Activated CD8-positive, alpha-beta memory T cell treated with anti-CD3 and anti-CD28 coated beads, Interleukin-2, amount 50 U/mL, for 48 hours (primary cell): Measurements from ENCODE around the gene PRR30.

Experiments used
- DNase-seq: peaks from one replicate; pipeline ENCODE4 v3.0.0-alpha.2; 2020

Gene PRR30

DNA sequence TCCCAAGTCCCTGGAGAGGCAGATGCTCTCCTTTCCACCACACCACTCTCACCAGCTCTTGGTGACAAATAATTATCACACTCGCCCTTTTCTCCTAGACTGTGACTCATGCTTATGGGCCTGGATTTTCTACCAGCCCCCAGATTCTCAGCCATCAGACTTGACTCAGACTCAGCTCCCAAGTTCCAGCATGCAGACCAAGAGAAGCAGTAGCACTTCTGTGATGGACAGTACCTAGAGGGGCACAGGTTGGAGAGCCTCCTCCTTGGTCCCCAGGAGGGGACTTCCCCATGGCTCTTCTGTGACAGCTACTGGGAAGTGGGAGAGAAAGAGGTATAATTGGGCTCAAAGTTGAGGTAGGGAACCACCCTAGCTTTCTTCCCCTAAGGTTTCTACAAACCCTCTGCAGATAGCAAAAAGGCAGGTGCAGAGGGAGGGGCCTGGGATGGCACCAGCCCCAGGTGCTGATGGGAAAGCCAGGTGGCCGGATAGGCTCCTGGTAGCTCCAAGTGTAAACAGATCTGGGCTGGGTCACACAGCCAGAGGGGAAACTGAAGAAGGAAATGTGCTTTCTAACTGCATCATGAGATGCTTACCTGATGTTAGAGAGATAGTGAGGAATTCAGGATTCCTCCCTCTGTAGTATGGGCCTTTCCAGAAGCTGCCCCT, 13.7 kb upstream of the PRR30 start:
- DNase-seq = no peak

DNA sequence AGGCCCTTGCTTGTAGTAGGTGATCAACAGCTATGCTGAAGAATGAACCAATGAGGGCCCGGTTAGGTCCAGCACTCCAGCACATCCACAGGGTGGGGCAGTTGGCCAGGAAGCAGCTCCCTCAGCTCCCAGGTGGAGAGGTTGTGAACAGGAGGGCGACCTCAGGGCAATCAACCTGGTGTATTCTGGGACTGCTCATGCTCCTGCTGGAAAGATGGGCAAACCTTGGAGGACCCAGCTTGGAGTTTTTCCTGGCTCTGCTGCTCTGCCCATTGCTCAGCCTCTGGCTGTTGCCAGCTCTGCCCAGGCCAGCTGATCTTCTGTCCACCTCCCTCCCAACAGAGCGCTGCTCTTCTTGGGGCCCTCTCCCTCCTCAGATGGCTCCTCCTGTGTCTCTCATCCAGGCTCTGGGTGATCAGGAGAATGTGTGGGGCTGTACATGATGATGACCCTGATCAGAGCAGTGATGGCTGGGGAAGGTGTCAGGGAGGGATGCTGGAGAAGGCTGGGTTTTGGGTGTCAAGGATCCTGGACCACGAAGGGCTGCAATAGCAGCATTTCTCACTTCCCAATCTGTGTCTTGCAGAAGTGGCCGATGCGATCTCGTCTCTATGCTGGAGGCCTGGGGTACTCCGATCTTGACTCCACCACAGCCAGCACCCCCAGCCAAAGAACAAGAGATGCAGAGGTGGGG, 13.0 kb upstream of the PRR30 start:
- DNase-seq = no peak

DNA sequence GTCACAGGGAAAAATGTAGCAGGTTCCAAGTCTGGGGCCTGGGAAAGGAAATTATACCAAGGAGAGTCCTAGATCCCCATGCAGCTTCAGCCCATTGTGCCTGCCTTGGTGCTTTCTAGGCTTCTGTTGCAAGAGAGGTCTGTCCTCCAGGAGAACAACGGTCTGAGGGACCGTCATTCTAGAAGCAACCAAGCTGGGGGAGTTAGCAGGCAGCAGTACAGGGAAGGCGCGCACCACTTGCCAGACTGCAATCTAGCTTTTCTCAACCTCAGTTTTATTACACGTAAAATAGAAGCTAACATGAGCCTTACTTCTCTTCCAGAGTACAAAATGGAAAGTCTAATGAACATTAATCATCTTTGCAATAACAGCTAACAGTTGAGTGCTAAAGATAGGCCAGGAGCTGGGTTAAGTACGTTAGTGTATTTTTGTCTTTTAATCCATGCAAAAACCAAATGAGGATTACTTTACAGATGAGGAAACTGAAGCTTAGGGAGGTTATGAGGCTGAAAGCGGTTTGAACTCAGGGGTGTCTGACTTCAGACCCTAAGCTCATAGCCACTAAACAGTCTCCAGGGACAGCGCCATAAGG, 11.5 kb upstream of the PRR30 start:
- DNase-seq = no peak

DNA sequence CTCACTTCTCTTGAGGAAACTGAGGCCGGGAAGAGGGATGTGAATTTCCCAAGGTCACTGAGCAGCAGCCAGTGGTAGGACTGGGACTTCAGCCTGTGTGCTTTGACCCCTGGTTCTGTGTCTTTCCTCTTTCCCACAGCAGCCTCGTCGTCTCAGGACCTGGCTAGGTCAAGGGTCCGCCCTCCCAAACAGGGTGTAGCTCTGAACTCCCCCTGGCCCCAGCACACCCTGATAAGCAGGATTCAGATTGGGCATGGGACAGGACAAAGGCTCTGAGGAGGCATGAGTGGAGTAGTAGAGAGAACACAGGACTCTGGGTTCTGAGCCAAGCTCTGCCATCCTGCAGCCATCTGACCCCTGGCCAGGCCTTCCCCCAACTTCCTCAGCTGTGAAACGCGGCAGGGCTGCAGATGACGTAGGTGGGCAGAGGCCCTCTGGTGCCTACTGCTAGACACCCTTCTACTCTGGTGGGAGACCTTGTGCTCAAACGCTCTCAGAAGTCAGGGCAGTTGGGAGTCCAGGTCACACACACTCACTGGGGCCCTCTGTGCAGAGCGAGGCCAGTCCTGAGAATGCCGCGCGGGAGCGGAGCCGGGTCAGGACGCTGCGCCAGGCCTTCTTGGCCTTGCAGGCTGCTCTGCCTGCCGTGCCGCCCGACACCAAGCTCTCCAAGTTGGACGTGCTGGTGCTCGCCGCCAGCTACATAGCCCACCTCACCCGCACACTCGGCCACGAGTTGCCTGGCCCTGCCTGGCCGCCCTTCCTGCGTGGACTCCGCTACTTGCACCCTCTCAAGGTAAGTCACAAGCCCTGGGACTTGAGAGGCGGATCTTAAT, 10.6 kb upstream of the PRR30 start:
- no peak for DNase-seq

DNA sequence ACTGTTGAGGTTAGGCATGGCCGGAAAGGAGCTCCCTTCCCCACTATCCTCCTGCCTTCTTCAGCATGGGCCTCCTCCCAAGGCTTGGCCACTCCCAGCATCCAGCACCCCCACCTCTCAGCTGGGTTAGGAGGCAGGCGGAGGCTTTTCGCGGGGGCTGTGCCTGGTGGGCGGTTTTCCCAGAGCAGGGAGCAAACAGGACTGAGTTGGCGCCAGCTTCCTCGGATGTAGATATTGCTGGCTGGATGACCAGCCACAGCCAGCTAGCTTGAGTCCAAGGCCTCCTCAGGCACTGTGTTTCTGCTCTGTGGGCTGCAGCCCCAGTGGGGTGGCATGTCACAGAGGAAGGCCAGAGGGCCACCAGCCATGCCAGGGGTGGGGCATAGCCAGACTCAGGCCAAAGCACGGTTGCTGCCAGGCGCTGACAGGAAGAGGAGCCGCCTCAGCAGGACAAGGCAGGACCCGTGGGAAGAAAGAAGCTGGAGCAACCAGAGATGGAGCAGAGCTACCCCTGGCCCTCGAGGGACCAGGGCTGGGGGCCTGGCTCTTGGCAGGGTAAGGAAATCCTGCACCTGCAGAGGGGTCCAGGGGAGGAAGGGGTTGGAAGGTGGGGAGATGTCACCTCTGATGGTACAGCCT, 9.7 kb upstream of the PRR30 start, which contains the start of gene TCF23:
Gene TCF23, plus strand, starts transcription at position 204 of the 639 bp plus-strand sequence. Its CDS starts 130 bp downstream, at position 334.
- DNase-seq = no peak

DNA sequence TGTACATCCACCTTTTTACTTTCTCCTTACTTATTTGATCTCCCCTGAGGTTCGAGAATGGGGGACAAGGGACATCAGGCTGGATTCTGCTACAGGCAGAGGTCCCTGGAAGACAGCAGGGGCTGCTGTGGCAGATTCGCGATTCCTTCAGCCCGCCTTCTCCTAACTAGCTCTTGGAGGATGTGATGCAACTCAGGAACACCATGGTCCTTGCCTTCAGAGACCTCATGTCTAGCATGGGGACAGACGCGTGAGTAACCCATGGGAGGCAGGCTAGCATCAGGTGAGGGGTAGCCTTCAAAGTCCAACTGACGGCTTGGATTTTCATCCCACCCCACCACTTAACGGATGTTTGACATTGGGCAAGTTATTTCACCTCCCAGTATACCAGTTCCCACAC, 8.7 kb upstream of the PRR30 start:
- DNase-seq = no peak

DNA sequence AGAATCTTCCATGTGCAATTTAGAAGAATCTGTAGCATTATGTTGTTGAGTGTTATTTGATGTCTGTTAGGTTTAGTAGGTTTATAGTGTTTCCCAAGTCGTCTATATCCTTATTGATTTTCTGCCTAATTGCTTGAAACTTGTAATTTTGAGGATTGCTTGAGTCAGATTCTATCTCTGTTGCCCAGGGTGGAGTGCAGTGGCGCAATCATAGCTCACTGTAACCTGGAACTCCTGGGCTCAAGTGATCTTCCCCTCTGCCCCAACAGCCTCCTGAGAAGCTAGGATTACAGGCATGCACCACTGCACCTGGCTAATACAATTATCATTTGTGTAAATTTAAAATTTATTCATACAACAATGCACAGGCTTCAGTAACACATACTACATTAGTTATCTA, 6.5 kb upstream of the PRR30 start:
- DNase-seq = no peak

DNA sequence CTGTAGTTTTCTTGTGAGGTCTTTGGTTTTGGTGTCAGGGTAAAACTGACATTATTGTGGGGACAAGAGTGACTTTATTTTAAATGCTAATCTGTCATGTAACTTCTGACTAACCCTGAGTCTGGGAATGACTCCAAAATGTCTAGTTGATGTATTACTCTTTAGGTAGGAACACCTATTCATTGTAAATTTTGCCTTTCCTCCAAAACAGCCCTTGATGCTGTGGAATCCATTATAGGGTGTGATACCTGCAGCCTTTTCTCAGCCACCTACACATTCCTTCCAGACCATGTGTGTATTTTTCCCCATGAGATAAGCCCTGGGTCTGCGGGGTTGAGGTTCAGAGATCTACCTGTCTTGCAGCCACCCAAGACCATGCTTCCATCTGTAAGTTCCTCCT, 4.1 kb upstream of the PRR30 start:
- DNase-seq = no peak

DNA sequence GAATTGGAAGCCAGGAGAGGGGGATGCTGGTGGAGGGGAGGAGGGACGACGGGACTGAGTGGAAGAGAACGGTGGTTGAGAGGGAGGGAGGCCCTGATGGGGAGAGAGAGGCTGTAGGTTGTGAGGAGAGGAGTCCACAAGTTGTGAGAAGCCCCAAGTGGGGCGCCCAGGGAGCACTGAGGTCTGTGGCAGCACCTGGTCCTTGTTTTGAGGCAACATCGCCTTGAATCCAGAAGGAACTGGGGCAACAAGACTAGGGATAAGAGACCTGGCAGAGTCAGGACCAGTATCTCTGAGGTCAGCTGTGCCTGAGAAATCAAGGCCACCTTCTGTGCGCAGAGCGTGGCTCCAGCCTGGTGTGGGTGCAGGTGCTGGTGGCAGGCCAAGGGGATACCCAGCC, 1.1 kb downstream of the PRR30 start:
- no peak for DNase-seq

DNA sequence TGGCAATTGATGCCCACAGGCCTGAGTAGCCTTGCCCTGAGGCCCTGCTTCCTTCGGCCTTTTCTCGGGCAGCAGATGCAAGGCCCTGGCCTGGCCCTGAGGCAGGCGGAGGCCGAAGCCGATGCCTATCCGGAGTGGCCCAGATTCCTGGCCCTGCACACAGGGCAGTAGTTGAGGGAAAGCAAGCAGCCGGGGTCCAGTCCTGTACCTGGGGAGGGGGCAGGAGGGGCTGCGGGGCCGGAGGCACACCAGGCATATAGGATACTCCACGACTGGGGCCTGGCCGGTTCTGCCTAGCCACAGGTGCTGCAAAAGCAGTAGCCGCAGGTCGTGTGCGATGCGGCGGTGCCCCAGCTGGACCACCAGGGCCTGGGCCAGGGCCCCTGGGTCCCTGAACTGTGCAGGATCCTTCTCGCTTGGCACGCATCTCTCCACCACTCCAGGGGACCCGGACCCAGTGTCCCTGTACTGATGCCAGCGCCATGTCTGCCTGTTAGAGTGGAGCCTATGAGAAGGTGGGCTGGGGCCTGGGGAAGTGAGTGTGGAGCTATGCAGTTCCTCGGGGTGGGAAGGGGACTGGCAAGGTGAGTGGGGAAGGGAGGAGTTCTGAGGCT, 1.8 kb downstream of the PRR30 start:
- no peak for DNase-seq

DNA sequence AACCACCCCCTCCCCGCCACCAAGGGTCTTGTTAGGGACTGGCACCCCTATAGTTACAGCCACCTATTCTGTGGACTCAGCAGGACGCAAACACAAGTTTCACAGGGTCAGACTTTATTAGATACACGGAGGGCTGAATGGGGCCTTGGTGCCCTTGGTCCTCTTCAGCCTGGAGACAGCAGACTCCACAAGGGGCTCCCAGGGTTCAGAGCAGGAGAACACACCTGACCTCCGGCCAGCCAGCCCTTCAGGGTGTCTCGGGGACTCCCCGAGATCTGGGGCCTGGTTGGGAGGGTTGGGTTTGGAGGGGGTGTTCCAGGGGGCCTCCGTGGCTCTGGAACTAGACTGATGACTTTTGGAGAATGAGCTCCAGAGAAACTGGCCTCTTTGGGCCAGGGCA, 2.5 kb downstream of the PRR30 start:
- no peak for DNase-seq

DNA sequence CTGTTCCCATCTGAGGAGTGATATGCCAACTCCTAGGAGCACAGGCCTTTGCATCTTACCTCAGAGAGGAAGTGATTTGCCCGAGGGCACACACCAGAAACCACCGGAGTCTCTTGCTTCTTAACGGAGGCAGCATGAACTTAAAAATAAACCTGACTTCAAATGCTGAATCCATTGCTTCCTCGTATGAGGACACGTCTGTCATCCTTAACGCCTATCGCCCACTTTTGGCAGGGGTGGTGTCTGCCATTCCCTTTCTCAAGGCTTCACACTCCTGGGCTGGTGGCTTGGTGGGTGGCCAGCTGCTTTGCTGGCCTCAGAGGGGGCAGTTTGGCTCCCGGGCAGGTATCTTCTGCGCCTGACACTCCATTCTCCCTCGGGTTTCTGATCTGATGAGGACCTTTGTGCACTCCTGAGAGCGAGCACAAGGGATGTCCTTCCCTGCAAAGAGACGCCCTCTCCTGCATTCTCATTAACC, 3.7 kb downstream of the PRR30 start:
- no peak for DNase-seq

DNA sequence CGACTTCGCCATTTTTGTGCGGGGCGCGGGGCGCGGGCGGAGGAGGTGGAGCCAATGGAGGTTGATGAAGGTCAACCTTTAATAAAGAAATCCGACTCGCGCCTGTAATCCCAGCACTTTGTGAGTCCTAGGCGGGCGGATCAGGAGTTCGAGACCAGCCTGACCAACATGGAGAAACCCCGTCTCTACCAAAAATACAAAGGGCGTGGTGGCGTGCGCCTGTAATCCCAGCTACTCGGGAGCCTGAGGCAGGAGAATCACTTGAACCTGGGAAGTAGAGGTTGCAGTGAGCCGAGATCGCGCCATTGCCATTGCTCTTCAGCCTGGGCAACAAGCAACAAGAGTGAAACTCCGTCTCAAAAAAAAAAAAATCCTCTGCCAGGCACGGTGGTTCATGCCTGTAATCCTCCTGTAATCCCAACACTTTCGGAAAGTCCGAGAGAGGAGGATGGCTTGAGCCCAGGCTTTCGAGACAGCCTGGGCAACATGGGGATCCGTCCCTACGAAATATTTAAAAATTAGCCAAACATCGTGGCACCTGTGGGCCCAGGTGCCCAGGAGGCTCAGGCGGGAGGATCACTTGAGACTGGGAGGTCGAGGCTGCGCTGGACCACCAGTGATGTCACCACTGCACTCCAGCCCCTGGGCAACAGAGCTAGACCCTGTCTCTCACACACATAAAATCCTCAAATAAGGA, 4.3 kb downstream of the PRR30 start:
- no peak for DNase-seq

DNA sequence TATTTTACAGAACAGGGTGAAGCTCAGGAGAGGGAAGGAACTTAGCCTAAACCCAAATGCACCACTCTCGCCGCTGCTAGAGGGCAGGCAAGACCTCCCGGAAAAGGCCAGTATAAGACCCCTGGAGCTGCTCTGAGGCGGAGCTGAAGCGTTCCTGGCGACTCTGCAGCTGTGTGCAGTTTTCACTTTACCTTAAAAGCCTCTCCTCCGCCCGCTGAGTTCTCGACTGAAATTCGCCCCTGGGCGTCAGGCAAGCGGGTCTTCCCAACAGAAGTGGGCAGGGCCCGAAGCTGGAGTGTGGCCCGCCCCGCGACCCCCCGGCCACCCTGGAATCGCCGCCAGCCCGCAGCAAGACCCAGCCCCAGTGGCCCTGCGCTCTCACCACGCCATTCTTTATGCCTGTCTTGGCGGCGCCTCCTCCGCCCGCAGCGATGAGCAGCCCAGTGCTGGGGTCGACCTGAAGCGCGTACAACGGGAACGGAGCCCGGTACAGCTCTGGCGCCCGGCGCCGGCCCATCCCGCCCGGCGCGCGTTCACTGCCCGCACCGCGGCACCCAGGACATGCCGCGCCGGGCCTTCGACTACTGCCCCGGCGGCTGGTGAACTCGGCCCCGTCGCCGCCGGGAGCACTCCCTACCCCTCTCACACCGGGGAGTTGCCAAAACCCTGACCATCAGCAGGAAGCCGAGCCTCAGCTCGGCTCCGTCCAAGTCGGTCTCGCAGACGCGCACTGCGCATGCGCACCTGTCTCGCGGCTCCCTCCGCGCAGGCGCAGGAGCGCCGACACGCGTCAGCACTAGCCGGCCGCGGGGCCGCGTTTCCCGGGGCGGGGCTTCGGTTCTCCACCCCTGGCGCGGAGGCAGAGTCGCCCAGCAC, 5.1 kb downstream of the PRR30 start, which contains the start of gene PREB:
Gene PREB, minus strand, starts transcription at position 732 of the 876 bp plus-strand sequence. Its CDS starts 215 bp downstream, at position 517.
- DNase-seq = peak; percentile 100

DNA sequence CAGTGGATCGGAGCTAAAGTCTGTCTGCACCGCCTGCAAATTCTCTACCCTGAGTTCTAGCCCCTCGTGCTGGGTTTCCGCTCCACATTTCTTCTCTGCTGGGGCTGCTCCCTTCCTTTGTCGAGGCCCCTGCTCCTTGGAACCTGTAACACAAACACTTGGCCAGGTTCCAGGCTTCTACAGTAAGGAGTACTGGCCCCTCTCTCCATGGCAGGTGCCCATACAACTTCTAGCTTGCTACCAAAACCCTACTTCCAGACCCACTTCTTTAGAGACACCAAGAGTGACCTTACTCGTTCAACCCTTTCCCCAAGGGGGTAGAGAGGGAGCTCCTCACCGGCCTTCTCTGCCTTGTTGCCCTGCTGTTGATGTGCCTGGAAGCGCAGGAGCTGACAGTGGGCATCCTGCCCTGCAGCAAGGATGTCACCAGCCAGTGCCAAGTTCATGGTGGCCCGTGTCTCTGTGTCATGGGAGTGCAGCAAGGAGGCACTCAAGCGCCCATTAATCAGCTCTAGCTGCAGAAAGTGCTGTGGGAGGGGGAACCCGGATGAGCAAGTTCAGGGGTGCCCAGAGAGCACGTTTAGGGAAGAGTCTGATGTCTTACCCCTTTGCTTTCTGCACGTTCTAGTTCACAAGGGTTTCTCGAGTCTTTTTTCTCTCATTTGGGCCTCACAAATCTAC, 5.9 kb downstream of the PRR30 start:
- DNase-seq = peak; percentile 65

DNA sequence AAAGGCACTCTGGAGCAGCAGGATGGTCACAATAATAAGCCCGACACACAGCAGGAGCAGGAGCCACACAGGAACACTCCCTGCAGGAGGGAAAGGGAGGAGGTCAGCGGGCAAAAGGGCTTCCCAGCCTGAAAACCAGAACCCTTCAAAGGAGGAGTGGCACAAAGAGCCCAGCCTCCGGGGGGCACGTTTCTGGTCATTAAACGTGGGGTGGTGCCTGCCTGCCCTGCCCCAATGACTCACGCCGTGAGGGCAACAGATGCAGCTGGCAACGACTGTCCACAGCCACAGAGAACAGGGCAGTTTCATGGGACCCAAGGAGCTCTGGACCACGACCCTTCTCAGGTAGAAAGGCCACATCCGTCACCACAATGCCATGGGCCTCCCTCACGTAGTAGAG, 7.8 kb downstream of the PRR30 start:
- DNase-seq = no peak

DNA sequence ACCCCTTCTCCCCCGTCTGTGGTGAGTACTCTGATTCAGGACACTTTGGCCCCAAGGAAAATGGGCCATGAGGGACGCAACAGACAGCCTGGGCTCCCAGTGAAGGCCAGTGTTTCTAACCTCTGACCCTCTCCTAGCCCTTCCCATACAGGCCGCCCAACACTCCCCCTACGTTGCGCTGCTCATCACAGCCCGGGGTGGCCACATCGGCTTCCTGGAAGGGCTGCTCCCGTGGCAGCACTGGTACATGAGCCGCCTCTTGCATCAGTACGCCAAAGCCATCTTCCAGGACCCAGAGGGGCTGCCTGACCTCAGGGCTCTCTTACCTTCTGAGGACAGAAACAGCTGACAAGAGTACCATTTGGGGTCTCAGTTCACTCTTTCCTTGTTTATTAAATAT, 8.8 kb downstream of the PRR30 start:
- DNase-seq = no peak

DNA sequence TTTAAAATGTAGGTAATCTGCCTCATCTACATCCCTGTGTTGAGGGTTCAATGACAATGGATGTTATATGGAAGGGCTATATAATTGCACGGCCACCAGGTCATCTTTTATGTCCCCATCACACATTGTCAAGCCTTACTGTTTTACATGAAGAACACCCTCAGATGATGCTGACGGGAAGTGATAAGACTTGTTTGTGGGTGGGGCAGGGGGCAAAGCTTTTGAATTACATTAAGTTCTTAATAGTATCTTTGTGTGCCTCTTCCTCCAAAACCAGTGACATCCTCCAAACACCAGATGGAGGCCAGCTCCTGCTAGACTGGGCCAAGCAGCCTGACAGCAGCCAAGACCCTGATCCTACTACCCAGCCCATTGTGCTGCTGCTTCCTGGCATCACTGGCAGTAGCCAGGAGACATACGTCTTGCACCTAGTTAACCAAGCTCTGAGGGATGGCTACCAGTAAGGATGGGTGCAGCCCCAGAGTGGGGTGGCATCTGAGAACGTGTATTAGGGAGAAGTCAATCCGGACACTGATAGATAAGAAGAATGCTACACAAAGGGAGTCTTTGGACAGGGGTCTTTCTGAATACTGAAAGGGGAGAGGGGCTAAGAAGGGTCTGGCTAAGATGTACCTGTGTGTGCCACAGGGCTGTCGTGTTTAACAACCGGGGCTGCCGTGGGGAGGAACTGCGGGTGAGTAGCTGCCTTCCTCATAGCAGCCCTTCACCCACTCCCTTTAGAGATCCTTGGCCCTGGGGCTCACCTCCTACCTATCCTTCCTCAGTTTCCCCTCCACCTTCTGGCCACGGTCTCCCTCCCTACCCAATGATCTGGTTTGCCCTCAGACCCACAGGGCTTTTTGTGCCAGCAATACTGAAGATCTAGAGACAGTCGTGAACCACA, 10.3 kb downstream of the PRR30 start:
- no peak for DNase-seq
